HEK293 (cell line): ENCODE data around the gene DBF4B.
A peak's percentile ranks its signal among the peaks of the same experiment; 100 is the strongest.

Experiments used
- EGR2 ChIP-seq: fragments of 450-650 bp; formaldehyde crosslinking; IDR thresholded peaks from 2 replicates; pipeline ENCODE4 v1.5.1; 2016; ENCODE audit warnings: low read depth, missing biosample characterization, missing genetic modification characterization
- FEZF1 ChIP-seq: fragments of 450-650 bp; formaldehyde crosslinking; IDR thresholded peaks from 2 replicates; pipeline ENCODE4 v1.5.1; 2016; ENCODE audit warnings: missing biosample characterization, missing genetic modification characterization
- GLIS1 ChIP-seq: fragments of 450-650 bp; formaldehyde crosslinking; IDR thresholded peaks from 2 replicates; pipeline ENCODE4 v1.5.1; 2016; ENCODE audit warnings: missing biosample characterization, missing genetic modification characterization
- INSM2 ChIP-seq: fragments of 450-650 bp; formaldehyde crosslinking; IDR thresholded peaks from 2 replicates; pipeline ENCODE4 v1.5.1; 2016; ENCODE audit warnings: missing biosample characterization, missing genetic modification characterization
- KLF1 ChIP-seq: fragments of 450-650 bp; formaldehyde crosslinking; IDR thresholded peaks from 2 replicates; pipeline ENCODE4 v1.5.1; 2016; ENCODE audit warnings: missing biosample characterization, missing genetic modification characterization
- PRDM1 ChIP-seq: fragments of 450-650 bp; formaldehyde crosslinking; IDR thresholded peaks from 2 replicates; pipeline ENCODE4; 2016; ENCODE audit warnings: missing biosample characterization, missing genetic modification characterization
- PRDM6 ChIP-seq: fragments of 450-650 bp; formaldehyde crosslinking; IDR thresholded peaks from 2 replicates; pipeline ENCODE4 v1.5.1; 2017; ENCODE audit warnings: missing biosample characterization, missing genetic modification characterization
- YY2 ChIP-seq: fragments of 450-650 bp; formaldehyde crosslinking; IDR thresholded peaks from 2 replicates; pipeline ENCODE4 v1.5.1; 2016; ENCODE audit warnings: missing biosample characterization, missing genetic modification characterization
- ZBTB17 ChIP-seq: fragments of 450-650 bp; formaldehyde crosslinking; IDR thresholded peaks from 2 replicates; pipeline ENCODE4 v1.5.1; 2016; ENCODE audit warnings: missing biosample characterization, missing genetic modification characterization
- ZBTB20 ChIP-seq: fragments of 450-650 bp; formaldehyde crosslinking; IDR thresholded peaks from 2 replicates; pipeline ENCODE4 v1.5.1; 2016; ENCODE audit warnings: missing biosample characterization, missing genetic modification characterization
- ZEB2 ChIP-seq: fragments of 450-650 bp; formaldehyde crosslinking; IDR thresholded peaks from 2 replicates; pipeline ENCODE4 v1.5.1; 2016; ENCODE audit warnings: missing biosample characterization, missing genetic modification characterization
- ZFP3 ChIP-seq: fragments of 450-650 bp; formaldehyde crosslinking; IDR thresholded peaks from 2 replicates; pipeline ENCODE4 v1.5.1; 2016; ENCODE audit warnings: low read depth, missing biosample characterization, missing genetic modification characterization
- ZNF155 ChIP-seq: fragments of 450-650 bp; formaldehyde crosslinking; IDR thresholded peaks from 2 replicates; pipeline ENCODE4 v1.5.1; 2016; ENCODE audit warnings: missing biosample characterization, missing genetic modification characterization
- ZNF169 ChIP-seq: fragments of 450-650 bp; formaldehyde crosslinking; IDR thresholded peaks from 2 replicates; pipeline ENCODE4 v1.5.1; 2016; ENCODE audit warnings: missing biosample characterization, missing genetic modification characterization
- ZNF2 ChIP-seq: fragments of 450-650 bp; formaldehyde crosslinking; IDR thresholded peaks from 2 replicates; pipeline ENCODE4 v1.5.1; 2016; ENCODE audit warnings: missing biosample characterization, missing genetic modification characterization
- ZNF280D ChIP-seq: fragments of 450-650 bp; formaldehyde crosslinking; IDR thresholded peaks from 2 replicates; pipeline ENCODE4 v1.5.1; 2016; ENCODE audit warnings: missing biosample characterization, missing genetic modification characterization
- ZNF362 ChIP-seq: fragments of 450-650 bp; formaldehyde crosslinking; IDR thresholded peaks from 2 replicates; pipeline ENCODE4 v1.5.1; 2016; ENCODE audit warnings: missing biosample characterization, missing genetic modification characterization
- ZNF366 ChIP-seq: fragments of 450-650 bp; formaldehyde crosslinking; conservative IDR thresholded peaks from 2 replicates; pipeline ENCODE4 v1.5.1; 2016; ENCODE audit warnings: missing biosample characterization, missing genetic modification characterization
- ZNF394 ChIP-seq: fragments of 450-650 bp; formaldehyde crosslinking; IDR thresholded peaks from 2 replicates; pipeline ENCODE4 v1.5.1; 2016; ENCODE audit warnings: missing biosample characterization, missing genetic modification characterization, mild to moderate bottlenecking, moderate library complexity, borderline replicate concordance
- ZNF404 ChIP-seq: fragments of 450-650 bp; formaldehyde crosslinking; IDR thresholded peaks from 2 replicates; pipeline ENCODE4 v1.5.1; 2017; ENCODE audit warnings: missing biosample characterization, missing genetic modification characterization
- ZNF433 ChIP-seq: fragments of 450-650 bp; formaldehyde crosslinking; IDR thresholded peaks from 2 replicates; pipeline ENCODE4 v1.5.1; 2016; ENCODE audit warnings: missing biosample characterization, missing genetic modification characterization, low read depth
- ZNF501 ChIP-seq: fragments of 450-650 bp; formaldehyde crosslinking; IDR thresholded peaks from 2 replicates; pipeline ENCODE4 v1.5.1; 2016; ENCODE audit warnings: missing biosample characterization, missing genetic modification characterization
- ZNF623 ChIP-seq: fragments of 450-650 bp; formaldehyde crosslinking; IDR thresholded peaks from 2 replicates; pipeline ENCODE4 v1.5.1; 2016; ENCODE audit warnings: missing biosample characterization, missing genetic modification characterization
- ZNF629 ChIP-seq: fragments of 450-650 bp; formaldehyde crosslinking; IDR thresholded peaks from 2 replicates; pipeline ENCODE4 v1.5.1; 2017; ENCODE audit warnings: missing biosample characterization, missing genetic modification characterization
- ZNF76 ChIP-seq: fragments of 450-650 bp; formaldehyde crosslinking; IDR thresholded peaks from 2 replicates; pipeline ENCODE4; 2016; ENCODE audit warnings: low read depth, missing biosample characterization, missing genetic modification characterization, borderline replicate concordance
- ZXDB ChIP-seq: fragments of 450-650 bp; formaldehyde crosslinking; IDR thresholded peaks from 2 replicates; pipeline ENCODE4 v1.5.1; 2016; ENCODE audit warnings: missing biosample characterization, missing genetic modification characterization
- TF ChIP-seq, protein P1 (sequence below): sonication (generic); formaldehyde crosslinking; IDR thresholded peaks from 2 replicates; pipeline ENCODE4 v1.8.1; 2022; ENCODE audit warnings: mild to moderate bottlenecking, moderate library complexity, missing genetic modification reagents
- TF ChIP-seq, protein P2 (sequence below): fragments of 450-650 bp; formaldehyde crosslinking; optimal IDR thresholded peaks from 2 replicates; pipeline ENCODE3; 2016; ENCODE audit warnings: missing biosample characterization, mild to moderate bottlenecking, missing genetic modification characterization
- TF ChIP-seq, protein P3 (sequence below): fragments of 450-650 bp; formaldehyde crosslinking; IDR thresholded peaks from 2 replicates; pipeline ENCODE4; 2016; ENCODE audit warnings: missing biosample characterization, missing genetic modification characterization

Gene DBF4B

GRCh38 chr17:44689477-44690217, 18.8 kb upstream of the DBF4B start, which contains the start of gene CCDC43 (continued):
- TF ChIP-seq ZXDB (tag by site-specific recombination) = 0 out of 2 replicates have a peak, but pooled peaks have one; percentile 42
- TF ChIP-seq INSM2 = peak; percentile 68
- peak; percentile 63; the same call in 1 of the 2 replicates for TF ChIP-seq ZNF2 (tag by site-specific recombination)
- TF ChIP-seq, protein P1, sequence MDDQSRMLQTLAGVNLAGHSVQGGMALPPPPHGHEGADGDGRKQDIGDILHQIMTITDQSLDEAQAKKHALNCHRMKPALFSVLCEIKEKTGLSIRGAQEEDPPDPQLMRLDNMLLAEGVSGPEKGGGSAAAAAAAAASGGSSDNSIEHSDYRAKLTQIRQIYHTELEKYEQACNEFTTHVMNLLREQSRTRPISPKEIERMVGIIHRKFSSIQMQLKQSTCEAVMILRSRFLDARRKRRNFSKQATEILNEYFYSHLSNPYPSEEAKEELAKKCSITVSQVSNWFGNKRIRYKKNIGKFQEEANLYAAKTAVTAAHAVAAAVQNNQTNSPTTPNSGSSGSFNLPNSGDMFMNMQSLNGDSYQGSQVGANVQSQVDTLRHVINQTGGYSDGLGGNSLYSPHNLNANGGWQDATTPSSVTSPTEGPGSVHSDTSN (CRISPR knock-in tag) = peak; percentile 51; the same call in 1 of the 2 replicates
- no peak for TF ChIP-seq KLF1 (tag by site-specific recombination)
- TF ChIP-seq GLIS1 (tag by site-specific recombination) = no peak
- no peak for TF ChIP-seq ZNF155
- TF ChIP-seq, protein P2, sequence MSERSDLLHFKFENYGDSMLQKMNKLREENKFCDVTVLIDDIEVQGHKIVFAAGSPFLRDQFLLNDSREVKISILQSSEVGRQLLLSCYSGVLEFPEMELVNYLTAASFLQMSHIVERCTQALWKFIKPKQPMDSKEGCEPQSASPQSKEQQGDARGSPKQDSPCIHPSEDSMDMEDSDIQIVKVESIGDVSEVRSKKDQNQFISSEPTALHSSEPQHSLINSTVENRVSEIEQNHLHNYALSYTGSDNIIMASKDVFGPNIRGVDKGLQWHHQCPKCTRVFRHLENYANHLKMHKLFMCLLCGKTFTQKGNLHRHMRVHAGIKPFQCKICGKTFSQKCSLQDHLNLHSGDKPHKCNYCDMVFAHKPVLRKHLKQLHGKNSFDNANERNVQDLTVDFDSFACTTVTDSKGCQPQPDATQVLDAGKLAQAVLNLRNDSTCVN (tag by site-specific recombination) = peak; percentile 71
- no peak for TF ChIP-seq ZNF394 (tag by site-specific recombination)
- TF ChIP-seq ZNF280D (tag by site-specific recombination) = no peak
- peak; percentile 66 for TF ChIP-seq EGR2
- TF ChIP-seq ZNF362 = no peak
- peak; percentile 84 for TF ChIP-seq ZNF366 (tag by site-specific recombination)
- peak; percentile 75 for TF ChIP-seq ZNF501 (tag by site-specific recombination)
- TF ChIP-seq ZNF433 = no peak
- no peak for TF ChIP-seq PRDM6 (tag by site-specific recombination)
- TF ChIP-seq ZNF76 (tag by site-specific recombination) = peak; percentile 88
- peak; percentile 62; the same call in 1 of the 2 replicates for TF ChIP-seq ZBTB20
- no peak for TF ChIP-seq ZNF623
- TF ChIP-seq ZNF629 (tag by site-specific recombination) = peak; percentile 71
- TF ChIP-seq FEZF1 (tag by site-specific recombination) = peak; percentile 16; the same call in 1 of the 2 replicates
- peak; percentile 91 for TF ChIP-seq ZBTB17
- peak; percentile 64; the same call in 1 of the 2 replicates for TF ChIP-seq ZEB2
- no peak for TF ChIP-seq ZFP3
- TF ChIP-seq ZNF169 (tag by site-specific recombination) = no peak
- 0 out of 2 replicates have a peak, but pooled peaks have one; percentile 55 for TF ChIP-seq PRDM1
- TF ChIP-seq YY2 = peak; percentile 99
- no peak for TF ChIP-seq ZNF404
- TF ChIP-seq, protein P3, sequence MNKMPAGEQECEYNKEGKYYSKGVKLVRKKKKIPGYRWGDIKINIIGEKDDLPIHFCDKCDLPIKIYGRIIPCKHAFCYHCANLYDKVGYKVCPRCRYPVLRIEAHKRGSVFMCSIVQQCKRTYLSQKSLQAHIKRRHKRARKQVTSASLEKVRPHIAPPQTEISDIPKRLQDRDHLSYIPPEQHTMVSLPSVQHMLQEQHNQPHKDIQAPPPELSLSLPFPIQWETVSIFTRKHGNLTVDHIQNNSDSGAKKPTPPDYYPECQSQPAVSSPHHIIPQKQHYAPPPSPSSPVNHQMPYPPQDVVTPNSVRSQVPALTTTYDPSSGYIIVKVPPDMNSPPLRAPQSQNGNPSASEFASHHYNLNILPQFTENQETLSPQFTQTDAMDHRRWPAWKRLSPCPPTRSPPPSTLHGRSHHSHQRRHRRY (tag by site-specific recombination) = no peak
